Astrocyte (in vitro differentiated cells and primary cell): ENCODE data around the gene ANKLE1. TPM values are rescaled to one million over a fixed set of nuclear protein-coding genes. Genes with fewer than 3 reads are reported as not detected.

Experiments used
- DNase-seq: peaks from one replicate; pipeline ENCODE4 v3.0.0-alpha.2; 2010; ENCODE audit warnings: low read depth
- FAIRE-seq: peaks from 2 replicates; lab custom pipeline; 2011; peaks lifted over from hg19 to GRCh38; lab: Jason Lieb, UNC
- H2AFZ ChIP-seq: 2 replicates; pipeline ENCODE4 v1.6.0; 2012; ENCODE audit warnings: low read depth, low read length, inconsistent platforms
- H3K27ac ChIP-seq: 2 replicates; pipeline ENCODE4 v1.5.1; 2011; ENCODE audit warnings: low read depth, low read length, inconsistent platforms
- H3K27me3 ChIP-seq: 2 replicates; pipeline ENCODE4 v1.6.0; 2011; ENCODE audit warnings: low read length, inconsistent platforms; ENCODE audit not compliant: insufficient read depth
- H3K36me3 ChIP-seq: 2 replicates; pipeline ENCODE4 v1.5.1; 2011; ENCODE audit warnings: low read length, inconsistent platforms; ENCODE audit not compliant: insufficient read depth
- H3K4me1 ChIP-seq: 2 replicates; pipeline ENCODE4 v1.5.1; 2011; ENCODE audit warnings: low read length, inconsistent platforms; ENCODE audit not compliant: insufficient read depth
- H3K4me2 ChIP-seq: 2 replicates; pipeline ENCODE4 v1.6.0; 2012; ENCODE audit warnings: low read length, inconsistent platforms
- H3K4me3 ChIP-seq: 2 replicates; pipeline ENCODE4 v1.5.1; 2011; ENCODE audit warnings: low read depth, mild to moderate bottlenecking, low read length, inconsistent platforms; ENCODE audit not compliant: insufficient read depth
- H3K79me2 ChIP-seq: 2 replicates; pipeline ENCODE4 v1.6.0; 2012; ENCODE audit warnings: mild to moderate bottlenecking, low read length, inconsistent platforms; ENCODE audit not compliant: insufficient read depth
- H3K9ac ChIP-seq: 2 replicates; pipeline ENCODE4 v1.6.0; 2012; ENCODE audit warnings: mild to moderate bottlenecking, low read length, inconsistent platforms
- H3K9me3 ChIP-seq: 2 replicates; pipeline ENCODE4 v1.5.1; 2012; ENCODE audit warnings: low read depth, mild to moderate bottlenecking, low read length, inconsistent platforms; ENCODE audit not compliant: insufficient read depth
- H4K20me1 ChIP-seq: 2 replicates; pipeline ENCODE4 v1.6.0; 2012; ENCODE audit warnings: low read length, inconsistent platforms; ENCODE audit not compliant: insufficient read depth
- H3K27ac Mint-ChIP-seq: one replicate; pipeline ENCODE4 v1.8.0; 2021; ENCODE audit warnings: mild to moderate bottlenecking, mixed read lengths; ENCODE audit not compliant: unreplicated experiment
- H3K27me3 Mint-ChIP-seq: one replicate; pipeline ENCODE4 v1.8.0; 2021; ENCODE audit warnings: low read depth, mixed read lengths; ENCODE audit not compliant: unreplicated experiment
- H3K36me3 Mint-ChIP-seq: one replicate; pipeline ENCODE4 v1.8.0; 2021; ENCODE audit warnings: low read depth, mixed read lengths; ENCODE audit not compliant: unreplicated experiment
- H3K4me1 Mint-ChIP-seq: one replicate; pipeline ENCODE4 v1.8.0; 2021; ENCODE audit warnings: low read depth, mixed read lengths; ENCODE audit not compliant: unreplicated experiment
- H3K4me3 Mint-ChIP-seq: one replicate; pipeline ENCODE4 v1.8.0; 2021; ENCODE audit warnings: mild to moderate bottlenecking, moderate library complexity, mixed read lengths; ENCODE audit not compliant: unreplicated experiment
- H3K9me3 Mint-ChIP-seq: one replicate; pipeline ENCODE4 v1.8.0; 2021; ENCODE audit warnings: mild to moderate bottlenecking, mixed read lengths; ENCODE audit not compliant: unreplicated experiment
- CTCF ChIP-seq: IDR thresholded peaks from 2 replicates; pipeline ENCODE4 v1.5.1; 2011; ENCODE audit warnings: low read depth, mild to moderate bottlenecking, inconsistent platforms, low read length, moderate library complexity; ENCODE audit not compliant: insufficient read depth
- EZH2 ChIP-seq: IDR thresholded peaks from 2 replicates; pipeline ENCODE4 v1.6.1; 2012; ENCODE audit warnings: mild to moderate bottlenecking, low read length, inconsistent platforms; ENCODE audit not compliant: insufficient read depth
- total RNA-seq: library from RNA; stranded (reverse); gene quantifications from 2 replicates; pipeline ENCODE4 v1.2.1, GENCODE V29; 2021

The ANKLE1 gene
- total RNA-seq, 1 donor from 2014 or later: 1.8 TPM

- H3K4me3 ChIP-seq: no peak overlapping the region
- peak overlapping the region; percentile 66 for H3K4me3 Mint-ChIP-seq
- no peak overlapping the region for H3K27ac ChIP-seq
- no peak for DNase-seq
- H3K4me2 ChIP-seq: no peak overlapping the region
- H3K36me3 Mint-ChIP-seq: peaks cover 13% of the 10 kb centered on the region
- H4K20me1 ChIP-seq: peaks cover 36% of the 10 kb centered on the region
- peaks cover 4% of the 10 kb centered on the region for H3K36me3 ChIP-seq
- H3K27me3 Mint-ChIP-seq: no peaks in the 10 kb centered on the region
- H3K4me1 ChIP-seq: peaks cover 14% of the 10 kb centered on the region
- H3K4me1 Mint-ChIP-seq: no peaks in the 10 kb centered on the region
- TF ChIP-seq EZH2: no peak
- no peak for TF ChIP-seq CTCF
- H3K9me3 Mint-ChIP-seq: no peaks in the 10 kb centered on the region
- peaks cover 24% of the 10 kb centered on the region for H3K79me2 ChIP-seq
- FAIRE-seq: no peak
- no peak overlapping the region for H3K9ac ChIP-seq
- H3K9me3 ChIP-seq: no peaks in the 10 kb centered on the region
- H3K27me3 ChIP-seq: no peaks in the 10 kb centered on the region
- H2AFZ ChIP-seq: no peak overlapping the region
- no peak overlapping the region for H3K27ac Mint-ChIP-seq
These were observed 44.7 kb upstream of the ANKLE1 start for GRCh38 chr19:17236811-17237543.

- Histone ChIP-seq H3K9ac (no peak overlapping the region), H2AFZ (no peak overlapping the region), H3K36me3 (no peaks in the 10 kb centered on the region), H3K4me3 (no peak overlapping the region), H3K27ac (no peak overlapping the region), H4K20me1 (peaks cover 42% of the 10 kb centered on the region), H3K79me2 (peaks cover 31% of the 10 kb centered on the region), H3K4me1 (peaks cover 14% of the 10 kb centered on the region), H3K9me3 (no peaks in the 10 kb centered on the region), H3K27me3 (no peaks in the 10 kb centered on the region), H3K4me2 (no peak overlapping the region)
- peaks cover 15% of the 10 kb centered on the region for H3K36me3 Mint-ChIP-seq
- peak overlapping the region; percentile 34 for H3K4me3 Mint-ChIP-seq
- FAIRE-seq (no peak), DNase-seq (no peak)
- TF ChIP-seq EZH2: no peak
- no peak for TF ChIP-seq CTCF
- H3K27ac Mint-ChIP-seq: no peak overlapping the region
- H3K9me3 Mint-ChIP-seq: no peaks in the 10 kb centered on the region
- H3K27me3 Mint-ChIP-seq: no peaks in the 10 kb centered on the region
- H3K4me1 Mint-ChIP-seq: peaks cover 4% of the 10 kb centered on the region
These were observed 43.7 kb upstream of the ANKLE1 start for GRCh38 chr19:17237747-17238706.
